Measurements from ENCODE around the gene SCYGR2.

The SCYGR2 gene

GRCh38 chr2:227632827-227633226, 34.1 kb downstream of the SCYGR2 start:
- no peak overlapping the region for H3K4me3 ChIP-seq (ENCODE audit: low read depth, low read length)
- TF ChIP-seq CTCF (IDR thresholded peaks at IDR 0.05; ENCODE audit: low read depth, low read length): no peak

GRCh38 chr2:227634201-227634600, 35.5 kb downstream of the SCYGR2 start:
- no peak overlapping the region for H3K4me3 ChIP-seq (ENCODE audit: low read depth, low read length)
- TF ChIP-seq CTCF (IDR thresholded peaks at IDR 0.05; ENCODE audit: low read depth, low read length): no peak

GRCh38 chr2:227642656-227643055, 44.0 kb downstream of the SCYGR2 start:
- no peak for TF ChIP-seq CTCF (IDR thresholded peaks at IDR 0.05; ENCODE audit: low read depth, low read length)
- no peak overlapping the region for H3K4me3 ChIP-seq (ENCODE audit: low read depth, low read length)

GRCh38 chr2:227643990-227644551, 45.4 kb downstream of the SCYGR2 start:
- no peak overlapping the region for H3K4me3 ChIP-seq (ENCODE audit: low read depth, low read length)

More at GRCh38 chr2:227643990-227644551, 45.4 kb downstream of the SCYGR2 start:
- TF ChIP-seq CTCF (IDR thresholded peaks at IDR 0.05; ENCODE audit: low read depth, low read length): no peak

Data from WI38 (cell line).